ENCODE results near the gene HSBP1L1.
"Not testable (repeated sequence)": the region's sequence is repeated elsewhere in the genome, so short reads cannot be mapped to it uniquely, and the experiment has no call there.

Gene HSBP1L1

GRCh38 chr18:79987566-79987965 is 23.1 kb downstream of the HSBP1L1 start:
- no peak for DNase-seq

DNA sequence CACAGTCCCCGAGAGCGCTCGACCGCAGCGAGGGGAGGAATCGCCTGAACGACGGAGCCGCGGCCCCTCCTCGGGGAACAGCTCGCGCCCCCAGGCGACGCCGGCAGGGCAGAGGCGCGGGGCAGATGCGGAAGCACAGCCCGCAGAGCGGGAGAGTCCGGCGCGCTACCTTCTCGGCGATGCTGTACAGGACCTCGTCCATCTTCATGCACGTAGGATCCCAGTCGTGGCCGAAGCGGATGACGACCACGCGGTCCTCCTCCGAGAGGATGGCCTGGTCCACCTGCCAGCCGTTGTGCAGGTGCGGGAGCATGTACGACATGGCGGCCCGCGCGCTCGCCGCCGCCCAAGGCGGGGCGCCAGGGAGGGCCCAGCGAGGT is 23.6 kb downstream of the HSBP1L1 start:
- peak; percentile 58 to 65 for DNase-seq

- DNase-seq: peak; percentile 83 to 85
Measured at GRCh38 chr18:79988451-79989194, 24.2 kb downstream of the HSBP1L1 start, which contains the start of gene TXNL4A. TXNL4A (minus strand) TSS chr18:79988563; CDS start chr18:79988392, 171 bp downstream.

- DNase-seq: no peak
Measured at GRCh38 chr18:79989195-79989497, 24.7 kb downstream of the HSBP1L1 start.

DNA sequence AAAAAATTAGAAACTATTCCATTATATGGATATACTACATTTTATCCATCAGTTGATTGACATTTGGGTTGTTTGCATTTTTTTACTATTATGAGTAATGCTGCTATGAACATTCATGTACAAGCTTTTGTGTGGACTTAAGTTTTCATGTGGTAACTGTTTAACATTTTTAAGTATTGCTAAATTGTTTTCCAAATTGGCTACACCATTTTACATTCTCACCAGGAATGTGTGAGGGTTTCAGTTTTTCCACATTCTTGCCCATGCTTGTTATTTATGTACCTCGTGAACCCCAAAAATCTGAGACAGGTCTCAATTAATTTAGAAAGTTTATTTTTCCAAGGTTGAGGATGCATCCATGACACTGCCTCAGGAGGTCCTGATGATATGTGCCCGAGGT is 27.1 kb downstream of the HSBP1L1 start:
- DNase-seq: no peak

GRCh38 chr18:79999701-80000100 is 35.3 kb downstream of the HSBP1L1 start:
- not testable (repeated sequence) for DNase-seq

GRCh38 chr18:80000877-80001276 is 36.4 kb downstream of the HSBP1L1 start:
- no peak for DNase-seq

- no peak for DNase-seq
Measured at GRCh38 chr18:80002468-80002867, 38.0 kb downstream of the HSBP1L1 start.

DNA sequence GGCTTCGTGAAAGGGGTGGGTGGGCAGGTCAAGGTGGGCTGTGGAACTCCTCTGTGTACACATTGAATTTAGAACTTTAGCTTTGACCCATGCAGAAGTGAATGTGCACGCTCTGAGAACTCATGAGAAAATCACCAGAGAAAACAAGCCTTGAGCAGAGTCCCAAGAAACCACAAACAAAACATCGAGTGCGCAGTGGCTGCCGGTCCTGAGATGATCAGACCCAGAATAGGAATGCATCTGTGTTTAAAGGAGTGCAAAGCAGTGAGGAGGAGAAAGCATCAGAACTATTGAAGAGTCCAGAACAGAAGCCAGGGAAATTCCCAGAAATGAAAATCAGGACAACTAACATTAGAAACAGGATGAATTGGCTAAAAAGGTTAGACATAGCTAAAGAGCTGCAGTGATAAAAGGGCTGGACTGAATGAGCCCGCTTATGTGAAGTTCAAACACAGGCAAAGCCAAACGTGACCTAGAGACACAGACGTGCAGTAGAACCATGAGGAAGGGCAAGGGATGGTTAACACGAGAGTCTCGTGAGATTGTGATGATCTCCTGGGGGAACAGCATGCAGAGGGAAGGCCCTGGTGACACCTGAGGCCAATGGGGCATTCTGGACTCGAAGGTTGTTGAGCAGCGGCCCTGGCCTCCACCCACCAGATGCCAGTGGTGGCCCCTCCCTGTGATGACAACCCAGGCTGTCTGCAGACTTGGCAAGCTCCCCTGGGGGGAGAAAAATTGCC is 40.3 kb downstream of the HSBP1L1 start:
- no peak for DNase-seq

DNA sequence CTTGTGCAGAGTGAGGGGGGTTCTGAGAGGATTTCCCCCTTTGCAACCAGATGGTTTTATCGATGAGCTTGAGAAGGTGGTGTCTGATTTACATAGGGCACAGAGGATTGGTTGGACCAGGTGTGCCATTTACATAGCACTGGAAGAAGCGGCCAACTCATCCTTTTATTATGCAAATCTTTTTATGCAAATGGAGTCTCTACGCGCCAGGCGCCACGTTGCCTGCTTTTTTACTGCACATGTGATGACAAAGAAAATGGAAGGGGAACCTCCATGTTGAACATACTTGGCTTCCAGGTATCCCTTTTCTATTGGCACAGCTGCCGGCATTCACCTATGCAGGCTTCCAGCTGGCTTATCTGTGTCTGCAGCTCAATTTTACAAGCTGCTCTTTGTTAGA is 42.3 kb downstream of the HSBP1L1 start:
- DNase-seq: no peak

- no peak for DNase-seq
Measured at GRCh38 chr18:80009661-80010550, 45.5 kb downstream of the HSBP1L1 start.

DNA sequence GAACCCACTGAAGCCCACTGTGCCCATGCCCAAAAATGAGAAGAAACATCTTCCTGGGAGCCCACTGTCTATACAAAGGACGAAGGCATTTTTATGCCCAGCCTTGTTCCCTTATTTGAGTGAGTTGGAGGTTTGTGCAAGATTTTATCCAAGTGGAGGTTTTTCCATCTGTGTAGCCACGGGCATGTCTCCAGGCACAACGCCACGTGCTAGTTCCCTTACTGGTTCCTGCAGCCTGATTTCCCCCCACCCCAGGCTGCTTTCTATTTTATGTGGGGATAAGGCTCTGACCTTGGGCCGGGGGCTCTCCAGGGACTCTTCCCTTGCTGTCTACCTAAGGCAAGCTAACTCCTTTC is 46.1 kb downstream of the HSBP1L1 start:
- no peak for DNase-seq

GRCh38 chr18:80011496-80012137 is 47.2 kb downstream of the HSBP1L1 start:
- DNase-seq: not testable (repeated sequence)

GRCh38 chr18:80012714-80013113 is 48.3 kb downstream of the HSBP1L1 start:
- no peak for DNase-seq
